CD4-positive, alpha-beta memory T cell (primary cell): Measurements from ENCODE around the gene GNB1L. TPM values are rescaled to one million over a fixed set of nuclear protein-coding genes. Genes with fewer than 3 reads are reported as not detected.

Experiments
- CTCF ChIA-PET: fragments of 350-600 bp; sonication (Branson Sonifier 250); formaldehyde crosslinking; loops from one replicate; lab custom pipeline; 2021; ENCODE audit warnings: inconsistent platforms; ENCODE audit not compliant: partially characterized antibody; lab: Charles Lee
- POLR2A ChIA-PET: fragments of 350-600 bp; sonication (Branson Sonifier 250); formaldehyde crosslinking; loops from one replicate; lab custom pipeline; 2021; ENCODE audit not compliant: partially characterized antibody; lab: Charles Lee
- DNase-seq, 5 donors: peaks; one replicate each; pipeline versions ENCODE4 v3.0.0 to v3.0.0-alpha.2; 2020 to 2022; ENCODE audit warnings: mixed read lengths in 1 of 5
- H3K27ac ChIP-seq: one replicate; pipeline ENCODE4 v1.7.0; 2013; ENCODE audit warnings: low read depth, low read length
- H3K27me3 ChIP-seq: 2 replicates; pipeline ENCODE4 v1.7.0; 2013; ENCODE audit warnings: mild to moderate bottlenecking, low read length, moderate library complexity; ENCODE audit not compliant: insufficient read depth
- H3K36me3 ChIP-seq: 2 replicates; pipeline ENCODE4 v1.7.0; 2013; ENCODE audit warnings: mild to moderate bottlenecking, low read length, moderate library complexity; ENCODE audit not compliant: insufficient read depth
- H3K4me1 ChIP-seq: 2 replicates; pipeline ENCODE4 v1.7.0; 2013; ENCODE audit warnings: mild to moderate bottlenecking, low read length, moderate library complexity; ENCODE audit not compliant: insufficient read depth
- H3K4me3 ChIP-seq, 2 donors: one replicate each; pipeline ENCODE4 v1.7.0; 2013; ENCODE audit warnings: low read length in 2 of 2, mild to moderate bottlenecking in 1 of 2
- H3K9me3 ChIP-seq, 2 donors: one replicate each; pipeline ENCODE4 v1.7.0; 2013; ENCODE audit warnings: low read length in 2 of 2, control low read depth in 1 of 2; ENCODE audit not compliant: control insufficient read depth in 1 of 2
- H3K27ac Mint-ChIP-seq, 7 donors: one replicate each; pipeline ENCODE4 v1.8.0; 2020 to 2021; ENCODE audit warnings: mixed read lengths in 7 of 7, mild to moderate bottlenecking in 6 of 7, inconsistent platforms in 3 of 7, moderate library complexity in 3 of 7
- H3K27me3 Mint-ChIP-seq, 2 donors: one replicate each; pipeline ENCODE4 v1.8.0; 2020 to 2021; ENCODE audit warnings: mixed read lengths in 2 of 2
- H3K36me3 Mint-ChIP-seq, 2 donors: one replicate each; pipeline ENCODE4 v1.8.0; 2020 to 2021; ENCODE audit warnings: mixed read lengths in 2 of 2, inconsistent platforms in 1 of 2, mild to moderate bottlenecking in 1 of 2
- H3K4me1 Mint-ChIP-seq, 4 donors: one replicate each; pipeline ENCODE4 v1.8.0; 2020 to 2021; ENCODE audit warnings: mixed read lengths in 4 of 4, mild to moderate bottlenecking in 1 of 4
- H3K4me3 Mint-ChIP-seq, 8 donors: one replicate each; pipeline ENCODE4 v1.8.0; 2020 to 2021; ENCODE audit warnings: mixed read lengths in 8 of 8, mild to moderate bottlenecking in 7 of 8, moderate library complexity in 6 of 8, inconsistent platforms in 3 of 8
- H3K9me3 Mint-ChIP-seq, 8 donors: one replicate each; pipeline ENCODE4 v1.8.0; 2020 to 2021; ENCODE audit warnings: mixed read lengths in 8 of 8, mild to moderate bottlenecking in 5 of 8, inconsistent platforms in 3 of 8, moderate library complexity in 1 of 8
- intact Hi-C: fragments of 100-400 bp; cut with micrococcal nuclease; formaldehyde crosslinking; loops from one replicate; pipeline ENCODE4 v1.15.1; 2023
- polyA plus RNA-seq, 2 donors: library from polyadenylated mRNA; unstranded; fragments of 300-500 nt; fragmentation: Illumina TruSeq; gene quantifications; one replicate each; pipeline ENCODE4 v1.2.3, GENCODE V29; 2021
- total RNA-seq, 2 experiments: library from RNA; stranded (reverse); gene quantifications; one replicate each; pipeline ENCODE4 v1.2.3, GENCODE V29; 2021

GNB1L gene
- total and polyA plus RNA-seq, 4 experiments from 2014 or later: 7.9 to 14.6 (median 10.7) TPM

DNA sequence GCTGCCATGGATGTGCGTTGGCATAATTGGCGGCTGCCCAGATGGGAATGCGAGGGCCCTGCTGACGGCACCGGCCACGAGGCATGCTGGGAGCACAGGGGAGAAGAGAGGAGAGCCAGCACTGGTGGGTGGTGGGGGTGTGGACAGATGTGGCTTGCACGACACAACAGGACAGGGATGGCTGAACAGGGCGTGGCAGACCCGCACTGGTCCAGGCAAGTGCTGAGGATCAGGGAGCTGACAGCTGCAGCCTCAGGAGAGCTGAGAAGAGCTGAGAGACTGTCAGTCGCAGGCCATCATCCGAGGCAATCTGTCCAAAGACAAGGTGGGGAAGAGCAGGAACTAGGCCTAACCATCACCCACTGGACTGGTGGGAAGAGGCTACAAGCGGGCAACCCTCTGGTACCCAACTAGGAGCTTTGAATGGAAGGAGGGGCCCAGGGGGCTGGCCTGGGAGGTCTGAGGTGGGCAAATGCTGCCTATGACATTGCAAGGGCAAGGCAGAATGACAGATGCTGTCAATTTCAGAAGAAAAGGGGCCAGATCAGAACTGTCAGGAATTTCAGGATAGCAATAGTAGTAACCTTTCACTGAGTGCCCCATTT lies 2.4 kb downstream of the GNB1L start:
- Mint-ChIP-seq H3K4me3 (peak overlapping the region; percentile 92 to 98 (median 94)), H3K27me3 (no peaks in the 10 kb centered on the region), H3K27ac (peak overlapping the region; percentile 38 to 96 (median 91)), H3K36me3 (peaks cover 8 to 49% of the 10 kb centered on the region in 2 donors), H3K9me3 (no peaks in the 10 kb centered on the region), H3K4me1 (peaks cover 29 to 58% (median 43%) of the 10 kb centered on the region in 4 donors)
- no peaks in the 10 kb centered on the region for H3K27me3 ChIP-seq
- no peak overlapping the region for H3K27ac ChIP-seq
- ChIA-PET CTCF (no interaction called here), POLR2A (interaction anchor here (1.3 to 2.0 kb wide), 2 partner anchors 38 to 40 kb away, joined by 3 to 8 read pairs; no protein-coding TSS in a partner anchor)
- H3K4me3 ChIP-seq: no peak overlapping the region
- H3K4me1 ChIP-seq: peaks cover 48% of the 10 kb centered on the region
- peak in 1 of 5 donors; percentile 29 for DNase-seq
- H3K9me3 ChIP-seq: no peaks in the 10 kb centered on the region
- intact Hi-C loops: no loop called here
- peaks cover 25% of the 10 kb centered on the region for H3K36me3 ChIP-seq

DNA sequence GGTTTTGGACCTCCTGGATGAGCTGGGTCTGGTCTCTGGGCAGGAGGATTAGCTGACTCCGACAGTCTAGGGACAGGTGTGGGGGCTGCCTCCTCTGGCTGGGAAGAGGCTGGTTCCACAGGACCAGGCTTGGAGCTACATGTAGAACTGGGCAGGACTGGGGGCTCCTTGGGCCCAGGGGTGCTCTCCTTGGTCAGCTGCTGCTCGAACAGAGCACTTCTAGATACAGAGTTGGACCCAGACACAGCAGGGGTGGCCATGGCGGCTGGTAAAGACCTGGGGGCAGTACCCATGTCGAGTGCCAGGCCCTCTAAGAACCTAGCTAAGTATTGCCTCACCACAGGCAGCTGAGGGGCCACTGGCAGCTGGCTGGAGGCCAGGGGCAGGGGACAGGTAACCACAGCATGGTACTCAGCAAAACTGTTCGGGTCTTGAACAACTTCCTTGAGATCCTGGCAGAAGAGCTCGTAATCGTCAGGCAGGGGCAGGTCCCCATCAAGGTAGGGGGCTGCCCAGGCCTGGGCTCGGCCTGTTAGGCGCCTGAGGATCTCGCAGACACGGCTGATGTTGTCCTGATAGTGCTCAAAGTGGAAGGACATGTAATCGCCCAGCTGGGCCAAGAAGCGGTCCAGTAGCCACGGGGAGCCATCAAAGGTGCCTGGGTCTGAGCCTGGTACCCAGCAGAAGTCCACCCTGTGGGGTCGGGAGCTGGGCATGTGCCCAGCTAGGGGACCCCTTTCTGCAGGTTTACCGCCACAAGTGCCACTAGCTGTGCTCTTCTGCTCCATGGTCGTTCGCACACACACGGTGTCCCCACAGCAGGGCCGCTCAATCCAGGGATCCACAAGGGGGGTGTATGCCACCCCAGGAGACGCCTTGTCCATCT lies 3.1 kb downstream of the GNB1L start:
- Mint-ChIP-seq H3K36me3 (peaks cover 9 to 49% of the 10 kb centered on the region in 2 donors), H3K27ac (peak overlapping the region in 3 of 7 donors; percentile 29 to 79 (median 44)), H3K27me3 (no peaks in the 10 kb centered on the region), H3K4me3 (peak overlapping the region in 4 of 8 donors; percentile 33 to 98 (median 76)), H3K4me1 (peaks cover 22 to 54% (median 40%) of the 10 kb centered on the region in 4 donors), H3K9me3 (no peaks in the 10 kb centered on the region)
- no peak overlapping the region for H3K27ac ChIP-seq
- H3K4me1 ChIP-seq: peaks cover 44% of the 10 kb centered on the region
- intact Hi-C loops: no loop called here
- H3K4me3 ChIP-seq: no peak overlapping the region
- H3K27me3 ChIP-seq: no peaks in the 10 kb centered on the region
- no peaks in the 10 kb centered on the region for H3K9me3 ChIP-seq
- CTCF ChIA-PET: no interaction called here
- no peak for DNase-seq
- POLR2A ChIA-PET: interaction anchor here (1.1 to 2.0 kb wide), 3 partner anchors 23 to 41 kb away, joined by 3 to 8 read pairs (median 4); no protein-coding TSS in a partner anchor
- peaks cover 25% of the 10 kb centered on the region for H3K36me3 ChIP-seq

DNA sequence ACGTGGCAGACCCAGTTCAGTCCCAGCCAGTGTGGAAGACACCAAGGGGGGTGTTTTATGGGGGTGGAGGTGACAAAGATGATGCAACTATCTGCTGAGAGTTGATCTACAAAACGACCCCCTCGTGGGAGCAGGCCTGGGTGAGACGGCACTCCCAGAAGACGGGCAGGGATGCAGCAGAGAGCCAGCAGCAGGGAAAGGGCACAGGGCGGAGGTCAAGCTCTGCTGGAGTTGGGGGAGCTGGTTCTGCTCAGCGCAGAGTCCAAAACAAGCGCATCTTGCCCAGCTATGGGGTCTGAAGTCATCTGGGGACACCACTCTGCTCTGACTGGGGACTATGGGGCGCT lies 3.9 kb downstream of the GNB1L start:
- Mint-ChIP-seq H3K36me3 (peaks cover 9 to 46% of the 10 kb centered on the region in 2 donors), H3K4me1 (peaks cover 21 to 51% (median 40%) of the 10 kb centered on the region in 4 donors), H3K27me3 (no peaks in the 10 kb centered on the region), H3K4me3 (peak overlapping the region in 2 of 8 donors; percentile 5 to 42), H3K27ac (peak overlapping the region in 2 of 7 donors; percentile 37 to 63), H3K9me3 (no peaks in the 10 kb centered on the region)
- Histone ChIP-seq H3K4me1 (peaks cover 36% of the 10 kb centered on the region), H3K27ac (no peak overlapping the region), H3K4me3 (no peak overlapping the region), H3K9me3 (no peaks in the 10 kb centered on the region), H3K27me3 (no peaks in the 10 kb centered on the region), H3K36me3 (peaks cover 25% of the 10 kb centered on the region)
- CTCF ChIA-PET: no interaction called here
- POLR2A ChIA-PET: interaction anchor here (1.1 to 2.0 kb wide), 2 partner anchors 24 to 42 kb away, joined by 4 to 8 read pairs; no protein-coding TSS in a partner anchor
- DNase-seq: no peak
- intact Hi-C loops: no loop called here

DNA sequence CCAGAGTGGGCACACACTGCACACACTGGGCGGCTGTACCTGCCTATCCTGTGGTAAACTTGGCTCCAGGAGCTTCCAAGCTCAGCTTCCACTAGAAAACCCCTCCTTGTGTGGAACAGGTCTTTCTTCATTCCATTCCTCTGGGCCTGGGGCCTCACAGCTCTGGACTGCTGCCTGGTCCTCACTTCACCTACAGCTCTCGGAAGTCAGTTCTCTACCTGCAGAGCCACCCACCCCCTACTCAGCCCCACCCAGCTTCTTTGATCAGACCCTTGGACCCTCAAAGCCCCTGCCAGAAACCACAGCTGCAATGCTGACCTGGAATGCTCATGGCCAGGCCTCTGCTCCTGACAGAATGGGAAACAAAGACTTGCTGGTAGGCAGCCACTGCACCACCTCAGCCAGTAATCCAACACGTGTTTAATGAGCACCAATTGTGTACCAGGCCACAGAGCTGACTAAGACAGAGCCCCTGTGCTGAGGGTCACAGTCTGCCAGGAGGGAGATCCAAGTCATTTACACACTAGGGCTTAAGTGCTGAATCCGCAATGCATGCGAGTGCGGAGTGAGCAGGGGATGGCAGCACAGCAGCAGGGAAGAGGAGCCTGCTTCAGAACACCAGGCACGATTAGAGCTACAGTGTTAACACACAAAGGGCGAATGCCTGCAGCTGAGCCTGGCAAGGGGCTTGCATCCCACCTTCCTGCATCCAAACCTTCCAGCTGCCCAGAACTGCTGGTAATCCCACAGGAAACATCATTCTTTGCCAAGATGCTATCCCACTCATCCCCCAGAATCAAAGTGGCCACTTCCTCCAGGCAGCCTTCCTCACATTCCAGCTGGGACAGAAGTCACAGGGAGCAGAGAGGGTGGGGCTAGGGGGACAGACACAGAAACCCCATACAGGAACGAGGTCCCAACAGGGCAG lies 4.6 kb downstream of the GNB1L start:
- Histone ChIP-seq H3K9me3 (no peaks in the 10 kb centered on the region), H3K27ac (no peak overlapping the region), H3K4me1 (peaks cover 36% of the 10 kb centered on the region), H3K27me3 (no peaks in the 10 kb centered on the region), H3K4me3 (no peak overlapping the region), H3K36me3 (peaks cover 25% of the 10 kb centered on the region)
- peak overlapping the region in 3 of 7 donors; percentile 59 to 78 (median 69) for H3K27ac Mint-ChIP-seq
- no peak for DNase-seq
- intact Hi-C loops: no loop called here
- H3K4me1 Mint-ChIP-seq: peaks cover 23 to 56% (median 40%) of the 10 kb centered on the region in 4 donors
- no peaks in the 10 kb centered on the region for H3K27me3 Mint-ChIP-seq
- H3K36me3 Mint-ChIP-seq: peaks cover 9 to 42% of the 10 kb centered on the region in 2 donors
- H3K4me3 Mint-ChIP-seq: peak overlapping the region in 2 of 8 donors; percentile 5 to 21
- ChIA-PET POLR2A (interaction anchor here (1.1 to 2.0 kb wide), 3 partner anchors 24 to 42 kb away, joined by 3 to 8 read pairs (median 4); no protein-coding TSS in a partner anchor), CTCF (interaction anchor here (1.2 kb wide), 1 partner anchor 120 kb away, joined by 3 read pairs; no protein-coding TSS in a partner anchor)
- no peaks in the 10 kb centered on the region for H3K9me3 Mint-ChIP-seq

DNA sequence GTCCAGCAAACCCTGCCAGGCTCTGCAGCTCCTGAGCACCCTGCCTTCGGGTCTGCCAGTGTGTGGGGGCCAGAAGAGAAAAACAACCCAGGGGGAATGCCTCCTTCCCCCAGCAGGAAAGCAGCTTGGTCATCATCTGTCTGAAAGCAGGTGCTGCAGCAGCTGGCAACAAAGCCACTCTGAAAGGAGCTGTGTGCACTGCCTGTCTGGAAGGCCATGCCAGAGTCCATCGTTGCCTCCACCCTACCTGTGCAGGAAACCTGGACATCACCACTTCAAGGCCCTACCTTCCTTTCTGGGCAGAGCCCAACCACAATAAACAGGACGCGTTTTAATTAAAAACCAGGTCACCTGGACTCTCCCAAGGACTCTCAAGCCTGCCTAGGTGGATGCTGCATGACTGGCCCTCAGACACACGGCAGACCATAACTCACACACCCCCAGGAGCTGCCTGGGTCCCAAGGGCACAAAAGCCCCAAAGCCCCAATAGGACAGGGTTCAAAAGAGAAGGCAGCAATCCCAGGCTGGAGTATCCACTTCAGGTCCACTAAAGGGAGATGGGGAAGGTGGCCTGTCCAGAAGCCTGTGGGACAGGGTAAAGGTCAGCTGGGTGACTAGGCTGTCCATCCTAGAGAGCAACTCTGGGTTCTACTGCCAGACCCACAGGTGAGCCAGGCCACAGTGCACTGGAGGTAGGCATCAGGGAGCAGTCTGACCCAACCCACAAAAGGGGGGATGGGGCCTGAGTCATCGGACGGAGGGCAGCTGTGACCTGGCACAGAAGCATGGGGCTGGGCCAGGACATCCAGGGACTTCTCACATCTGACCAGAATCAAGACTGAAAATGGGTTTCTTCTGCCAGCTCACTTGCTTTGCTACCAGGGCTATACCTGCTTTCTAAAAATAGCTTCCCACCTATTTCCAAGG lies 6.1 kb downstream of the GNB1L start:
- ChIA-PET CTCF (no interaction called here), POLR2A (interaction anchor here (1.3 kb wide), 1 partner anchor 44 kb away, joined by 3 read pairs; no protein-coding TSS in a partner anchor)
- intact Hi-C loops: no loop called here
- no peak overlapping the region for H3K4me3 ChIP-seq
- Mint-ChIP-seq H3K27me3 (no peaks in the 10 kb centered on the region), H3K36me3 (peaks cover 9 to 31% of the 10 kb centered on the region in 2 donors), H3K9me3 (no peaks in the 10 kb centered on the region), H3K4me3 (no peak overlapping the region), H3K27ac (peak overlapping the region in 1 of 7 donors; percentile 46), H3K4me1 (peaks cover 23 to 61% (median 44%) of the 10 kb centered on the region in 4 donors)
- H3K36me3 ChIP-seq: peaks cover 25% of the 10 kb centered on the region
- H3K9me3 ChIP-seq: no peaks in the 10 kb centered on the region
- no peak overlapping the region for H3K27ac ChIP-seq
- peaks cover 42% of the 10 kb centered on the region for H3K4me1 ChIP-seq
- no peaks in the 10 kb centered on the region for H3K27me3 ChIP-seq
- DNase-seq: no peak

DNA sequence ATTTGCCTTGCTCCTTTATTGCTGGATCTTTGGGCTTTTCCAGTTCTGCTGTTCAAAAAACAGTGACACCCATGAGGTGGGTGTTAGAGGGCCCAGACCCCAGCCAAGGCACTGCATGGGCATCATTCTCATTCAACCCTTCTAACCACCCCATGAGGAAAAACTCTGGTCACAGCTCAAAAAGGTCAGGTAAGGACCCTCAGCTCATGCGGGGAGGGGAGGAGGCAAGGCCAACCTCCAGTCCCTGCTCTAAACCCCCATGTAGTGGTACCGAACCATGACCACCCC lies 7.4 kb downstream of the GNB1L start:
- H3K27me3 ChIP-seq: no peaks in the 10 kb centered on the region
- H3K4me3 ChIP-seq: no peak overlapping the region
- CTCF ChIA-PET: no interaction called here
- H3K4me1 ChIP-seq: peaks cover 29% of the 10 kb centered on the region
- H3K27ac ChIP-seq: no peak overlapping the region
- H3K36me3 ChIP-seq: peaks cover 24% of the 10 kb centered on the region
- H3K4me3 Mint-ChIP-seq: no peak overlapping the region
- H3K9me3 Mint-ChIP-seq: no peaks in the 10 kb centered on the region
- POLR2A ChIA-PET: interaction anchor here (2.0 kb wide), 1 partner anchor 44 kb away, joined by 6 read pairs; no protein-coding TSS in a partner anchor
- intact Hi-C loops: no loop called here
- no peaks in the 10 kb centered on the region for H3K27me3 Mint-ChIP-seq
- peaks cover 11 to 48% (median 32%) of the 10 kb centered on the region in 4 donors for H3K4me1 Mint-ChIP-seq
- no peaks in the 10 kb centered on the region for H3K9me3 ChIP-seq
- H3K27ac Mint-ChIP-seq: no peak overlapping the region
- peaks cover 9 to 20% of the 10 kb centered on the region in 2 donors for H3K36me3 Mint-ChIP-seq
- DNase-seq: no peak
